Small intestine (tissue), 7 donors: ENCODE data around the gene THG1L. TPM values are rescaled to one million over a fixed set of nuclear protein-coding genes. Genes with fewer than 3 reads are reported as not detected.
"Not testable (repeated sequence)": the region's sequence is repeated elsewhere in the genome, so short reads cannot be mapped to it uniquely, and the experiment has no call there.

Experiments
- DNase-seq, 2 donors: peaks; one replicate each; pipeline versions ENCODE4 v3.0.0 to v3.0.0-alpha.2; 2013
- FAIRE-seq: peaks from 2 replicates; lab custom pipeline; 2012; peaks lifted over from hg19 to GRCh38; lab: Jason Lieb, UNC
- H3K27ac ChIP-seq, 3 donors: one replicate each; pipeline ENCODE4 v1.5.1; 2013; ENCODE audit warnings: low read length in 2 of 3, mild to moderate bottlenecking in 2 of 3, control low read depth in 1 of 3, inconsistent platforms in 1 of 3, low read depth in 1 of 3, moderate library complexity in 1 of 3
- H3K27me3 ChIP-seq, 3 donors: one replicate each; pipeline ENCODE4 v1.6.1; 2013; ENCODE audit warnings: low read length in 3 of 3, inconsistent platforms in 1 of 3; ENCODE audit not compliant: control insufficient read depth in 3 of 3, insufficient read depth in 3 of 3
- H3K36me3 ChIP-seq, 3 donors: one replicate each; pipeline ENCODE4 v1.6.1; 2013; ENCODE audit warnings: low read length in 3 of 3, inconsistent platforms in 1 of 3, low read depth in 1 of 3, mild to moderate bottlenecking in 1 of 3, moderate library complexity in 1 of 3; ENCODE audit not compliant: control insufficient read depth in 3 of 3, insufficient read depth in 2 of 3
- H3K4me1 ChIP-seq, 3 donors: one replicate each; pipeline ENCODE4 v1.6.1; 2013; ENCODE audit warnings: low read length in 2 of 3, inconsistent platforms in 1 of 3, low read depth in 1 of 3, mild to moderate bottlenecking in 1 of 3, moderate library complexity in 1 of 3; ENCODE audit not compliant: control insufficient read depth in 3 of 3, insufficient read depth in 2 of 3
- H3K4me3 ChIP-seq, 3 donors: one replicate each; pipeline ENCODE4 v1.5.1; 2013; ENCODE audit warnings: low read length in 3 of 3, control low read depth in 1 of 3, inconsistent platforms in 1 of 3, low read depth in 1 of 3, mild to moderate bottlenecking in 1 of 3, moderate library complexity in 1 of 3
- H3K9me3 ChIP-seq, 2 donors: one replicate each; pipeline ENCODE4 v1.6.1; 2013; ENCODE audit warnings: low read depth in 1 of 2, low read length in 1 of 2; ENCODE audit not compliant: control insufficient read depth in 2 of 2, insufficient read depth in 1 of 2
- WGBS, 3 donors: extraction: QIAGEN DNeasy Blood & Tissue Kit; methylation state at CpG; one replicate each; pipeline ENCODE4 v1.1.7; 2013; 5-methylcytosine and 5-hydroxymethylcytosine counted together
- polyA plus RNA-seq, 4 donors: library from polyadenylated mRNA; stranded (reverse) in 3 of 4; unstranded in 1 of 4; fragments of 200-250 nt in 3 of 4; fragments of 120-200 nt in 1 of 4; gene quantifications; one replicate each; pipeline versions ENCODE4 v1.2.1 to v1.2.3, GENCODE V29; 2013
- donor health status: healthy with polysubstance abuse.
- donor health status: control.
- donor health status: control.
- donor health status: Bipolar disorder and iron deficiency.
- donor health status: healthy.

THG1L gene
- polyA plus RNA-seq, 4 donors: 6.0 to 29.6 (median 14.7) TPM

- not testable (repeated sequence) for DNase-seq, H3K27me3 ChIP-seq, H3K4me1 ChIP-seq, H3K4me3 ChIP-seq, H3K27ac ChIP-seq, H3K36me3 ChIP-seq, FAIRE-seq
- WGBS, 3 donors: 88 to 97% (median 88%) methylated on average over 22 to 25 of the region's 25 CpGs
- H3K9me3 ChIP-seq: peaks cover 0 to 23% of the 10 kb centered on the region in 2 donors
Measured at GRCh38 chr5:157693816-157694215, 37.4 kb upstream of the THG1L start.

GRCh38 chr5:157696154-157696553 is 35.1 kb upstream of the THG1L start:
- H3K27ac ChIP-seq, H3K4me3 ChIP-seq, H3K4me1 ChIP-seq, FAIRE-seq, H3K36me3 ChIP-seq, DNase-seq, H3K27me3 ChIP-seq: not testable (repeated sequence)
- 93 to 94% (median 93%) methylated on average over 3 of the region's 3 CpGs for WGBS, 3 donors
- peaks cover 0 to 31% of the 10 kb centered on the region in 2 donors for H3K9me3 ChIP-seq

GRCh38 chr5:157698674-157699073 is 32.5 kb upstream of the THG1L start:
- not testable (repeated sequence) for H3K4me3 ChIP-seq, H3K36me3 ChIP-seq, DNase-seq, H3K4me1 ChIP-seq, H3K27me3 ChIP-seq, FAIRE-seq, H3K27ac ChIP-seq
- WGBS, 3 donors: 71 to 94% (median 78%) methylated on average over 4 of the region's 4 CpGs
- peaks cover 0 to 26% of the 10 kb centered on the region in 2 donors for H3K9me3 ChIP-seq

- no peak for DNase-seq
- Histone ChIP-seq H3K4me1 (no peaks in the 10 kb centered on the region), H3K9me3 (peaks cover 0 to 20% of the 10 kb centered on the region in 2 donors), H3K36me3 (no peaks in the 10 kb centered on the region), H3K4me3 (no peak overlapping the region), H3K27ac (no peak overlapping the region), H3K27me3 (no peaks in the 10 kb centered on the region)
- 77 to 91% (median 83%) methylated on average over 3 of the region's 3 CpGs for WGBS, 3 donors
- no peak for FAIRE-seq
Measured at GRCh38 chr5:157703736-157704135, 27.5 kb upstream of the THG1L start.

GRCh38 chr5:157708866-157709265 is 22.4 kb upstream of the THG1L start:
- DNase-seq (no peak), FAIRE-seq (no peak)
- Histone ChIP-seq H3K4me1 (no peaks in the 10 kb centered on the region), H3K9me3 (no peaks in the 10 kb centered on the region), H3K27ac (no peak overlapping the region), H3K4me3 (no peak overlapping the region), H3K36me3 (no peaks in the 10 kb centered on the region), H3K27me3 (no peaks in the 10 kb centered on the region)
- 65 to 75% (median 72%) methylated on average over 1 of the region's 1 CpG for WGBS, 3 donors

- Histone ChIP-seq H3K9me3 (no peaks in the 10 kb centered on the region), H3K27ac (no peak overlapping the region), H3K27me3 (no peaks in the 10 kb centered on the region), H3K4me3 (no peak overlapping the region), H3K36me3 (no peaks in the 10 kb centered on the region), H3K4me1 (no peaks in the 10 kb centered on the region)
- FAIRE-seq (no peak), DNase-seq (no peak)
Measured at GRCh38 chr5:157709346-157709745, 21.9 kb upstream of the THG1L start.

GRCh38 chr5:157710431-157710830 is 20.8 kb upstream of the THG1L start:
- no peak for FAIRE-seq
- no peak overlapping the region for H3K27ac ChIP-seq
- no peaks in the 10 kb centered on the region for H3K4me1 ChIP-seq
- H3K27me3 ChIP-seq: no peaks in the 10 kb centered on the region
- WGBS, 3 donors: 72 to 83% (median 74%) methylated on average over 3 of the region's 3 CpGs
- H3K4me3 ChIP-seq: no peak overlapping the region
- no peaks in the 10 kb centered on the region for H3K36me3 ChIP-seq
- DNase-seq: no peak
- no peaks in the 10 kb centered on the region for H3K9me3 ChIP-seq

GRCh38 chr5:157710882-157711281 is 20.3 kb upstream of the THG1L start:
- WGBS, 3 donors: 60 to 68% (median 66%) methylated on average over 2 of the region's 2 CpGs
- DNase-seq: no peak
- FAIRE-seq: no peak
- H3K27me3 ChIP-seq: no peaks in the 10 kb centered on the region
- no peak overlapping the region for H3K4me3 ChIP-seq
- H3K4me1 ChIP-seq: no peaks in the 10 kb centered on the region
- H3K36me3 ChIP-seq: no peaks in the 10 kb centered on the region
- no peaks in the 10 kb centered on the region for H3K9me3 ChIP-seq
- no peak overlapping the region for H3K27ac ChIP-seq

- DNase-seq: no peak
- H3K27ac ChIP-seq: no peak overlapping the region
- no peaks in the 10 kb centered on the region for H3K9me3 ChIP-seq
- no peaks in the 10 kb centered on the region for H3K36me3 ChIP-seq
- 81 to 86% (median 85%) methylated on average over 4 of the region's 4 CpGs for WGBS, 3 donors
- H3K27me3 ChIP-seq: no peaks in the 10 kb centered on the region
- peaks cover 0 to 4% (median 0%) of the 10 kb centered on the region in 3 donors for H3K4me1 ChIP-seq
- FAIRE-seq: no peak
- no peak overlapping the region for H3K4me3 ChIP-seq
Measured at GRCh38 chr5:157713830-157714595, 17.2 kb upstream of the THG1L start.
